IPS DF 19.7 (cell line): Measurements from ENCODE around the gene GOLGA6L2.
"Not testable (repeated sequence)": the region's sequence is repeated elsewhere in the genome, so short reads cannot be mapped to it uniquely, and the experiment has no call there.

Experiments
- DNase-seq: peaks from one replicate; pipeline ENCODE4 v3.0.0-alpha.2; 2013; ENCODE audit warnings: low read depth, low spot score

GOLGA6L2 gene

GRCh38 chr15:23425327-23425726 is 21.7 kb downstream of the GOLGA6L2 start:
- not testable (repeated sequence) for DNase-seq

- no peak for DNase-seq
These were observed 22.7 kb downstream of the GOLGA6L2 start for GRCh38 chr15:23424111-23424904.

- DNase-seq: no peak
These were observed 23.9 kb downstream of the GOLGA6L2 start for GRCh38 chr15:23422946-23423708.

- no peak for DNase-seq
These were observed 24.7 kb downstream of the GOLGA6L2 start for GRCh38 chr15:23422099-23422945.

GRCh38 chr15:23420806-23421575 is 26.1 kb downstream of the GOLGA6L2 start:
- DNase-seq: no peak

- no peak for DNase-seq
These were observed 30.4 kb downstream of the GOLGA6L2 start for GRCh38 chr15:23416349-23417276.

- DNase-seq: not testable (repeated sequence)
These were observed 31.2 kb downstream of the GOLGA6L2 start for GRCh38 chr15:23415866-23416265.

GRCh38 chr15:23415321-23415865 is 31.6 kb downstream of the GOLGA6L2 start:
- DNase-seq: no peak

- not testable (repeated sequence) for DNase-seq
These were observed 34.0 kb downstream of the GOLGA6L2 start for GRCh38 chr15:23412881-23413600.

- DNase-seq: no peak
These were observed 35.2 kb downstream of the GOLGA6L2 start for GRCh38 chr15:23411841-23412240.

GRCh38 chr15:23403550-23403949 is 43.5 kb downstream of the GOLGA6L2 start:
- no peak for DNase-seq

GRCh38 chr15:23402544-23402943 is 44.5 kb downstream of the GOLGA6L2 start:
- DNase-seq: no peak

- DNase-seq: no peak
These were observed 44.9 kb downstream of the GOLGA6L2 start for GRCh38 chr15:23402140-23402539.

- DNase-seq: no peak
These were observed 45.4 kb downstream of the GOLGA6L2 start for GRCh38 chr15:23401627-23402026.

GRCh38 chr15:23399207-23399606 is 47.8 kb downstream of the GOLGA6L2 start:
- DNase-seq: not testable (repeated sequence)

- not testable (repeated sequence) for DNase-seq
These were observed 48.7 kb downstream of the GOLGA6L2 start for GRCh38 chr15:23398357-23398756.

GRCh38 chr15:23397779-23398178 is 49.3 kb downstream of the GOLGA6L2 start:
- DNase-seq: no peak

GRCh38 chr15:23395832-23396231 is 51.2 kb downstream of the GOLGA6L2 start:
- DNase-seq: no peak
